B cell (primary cell): ENCODE measurements around the gene COPA. TPM values are rescaled to one million over a fixed set of nuclear protein-coding genes. Genes with fewer than 3 reads are reported as not detected.

Source experiments
- ATAC-seq: fragments of 200-7000 bp; cut with Tn5 transposase; one replicate; pipeline ENCODE4 v1.10.0; 2021; ENCODE audit warnings: low read depth, mild to moderate bottlenecking, moderate number of reproducible peaks, moderate library complexity
- CTCF ChIA-PET: fragments of 350-600 bp; sonication (Branson Sonifier 250); formaldehyde crosslinking; loops from one replicate; lab custom pipeline; 2021; ENCODE audit warnings: antibody characterized with exemption, inconsistent platforms; lab: Charles Lee
- POLR2A ChIA-PET: fragments of 350-600 bp; sonication (Branson Sonifier 250); formaldehyde crosslinking; loops from one replicate; lab custom pipeline; 2021; ENCODE audit warnings: antibody characterized with exemption; lab: Charles Lee
- DNase-seq: peaks from one replicate; pipeline ENCODE4 v3.0.0; 2013
- H2AFZ ChIP-seq: 2 replicates; pipeline ENCODE4 v1.6.1; 2012; ENCODE audit warnings: mild to moderate bottlenecking, low read depth, low read length; ENCODE audit not compliant: insufficient read depth, poor library complexity, severe bottlenecking
- H3K27ac ChIP-seq, 2 donors: 1 replicate in 1 of 2; 2 replicates in 1 of 2; pipeline ENCODE4 v1.5.1; 2012 to 2013; ENCODE audit warnings: low read length in 2 of 2, mild to moderate bottlenecking in 2 of 2, moderate library complexity in 1 of 2
- H3K27me3 ChIP-seq, 4 experiments: fragments of 200-600 bp in 1 of 4; sonication (generic) in 1 of 4; replicated peaks in 1 of 4; 1 replicate in 2 of 4; 2 replicates in 2 of 4; pipeline versions ENCODE4 v1.6.1 to v1.7.0; 2013 to 2016; ENCODE audit warnings: low read length in 3 of 4, mild to moderate bottlenecking in 2 of 4, mixed read lengths in 1 of 4, moderate library complexity in 1 of 4; ENCODE audit not compliant: insufficient read depth in 4 of 4, control insufficient read depth in 3 of 4; ENCODE audit errors: control extremely low read depth in 1 of 4
- H3K36me3 ChIP-seq, 2 experiments: replicated peaks in 1 of 2; 1 replicate in 1 of 2; 2 replicates in 1 of 2; pipeline versions ENCODE4 v1.6.1 to v1.7.1; 2013; ENCODE audit warnings: low read length in 1 of 2; ENCODE audit not compliant: insufficient read depth in 2 of 2, control insufficient read depth in 1 of 2; ENCODE audit errors: control extremely low read depth in 1 of 2, extremely low read depth in 1 of 2
- H3K4me1 ChIP-seq, 2 donors: fragments of 200-600 bp in 1 of 2; sonication (generic) in 1 of 2; 1 replicate in 1 of 2; 2 replicates in 1 of 2; pipeline versions ENCODE4 v1.5.1 to v1.6.1; 2013 to 2017; ENCODE audit warnings: low read length in 2 of 2; ENCODE audit not compliant: control insufficient read depth in 2 of 2, insufficient read depth in 2 of 2
- H3K4me2 ChIP-seq: replicated peaks from 2 replicates; pipeline ENCODE3; 2012; ENCODE audit warnings: mild to moderate bottlenecking, low read depth, low read length; ENCODE audit not compliant: poor library complexity, severe bottlenecking
- H3K4me3 ChIP-seq, 5 experiments: fragments of 200-600 bp in 1 of 5; sonication (generic) in 1 of 5; 1 replicate in 3 of 5; 2 replicates in 2 of 5; pipeline versions ENCODE4 v1.5.1 to v1.7.0; 2011 to 2016; ENCODE audit warnings: low read length in 4 of 5, mild to moderate bottlenecking in 4 of 5, low read depth in 2 of 5, control low read depth in 1 of 5, moderate library complexity in 1 of 5; ENCODE audit not compliant: insufficient read depth in 1 of 5; ENCODE audit errors: control extremely low read depth in 1 of 5, extremely low read depth in 1 of 5
- H3K79me2 ChIP-seq: fragments of 200-600 bp; sonication (generic); one replicate; pipeline ENCODE4 v1.6.0; 2016; ENCODE audit warnings: low read length; ENCODE audit not compliant: control insufficient read depth, insufficient read depth
- H3K9ac ChIP-seq: fragments of 200-600 bp; sonication (generic); 2 replicates; pipeline ENCODE4 v1.6.1; 2017; ENCODE audit warnings: mild to moderate bottlenecking, low read length, moderate library complexity
- H3K9me3 ChIP-seq, 3 donors: one replicate each; pipeline versions ENCODE4 v1.6.1 to v1.7.1; 2013; ENCODE audit warnings: low read length in 2 of 3; ENCODE audit not compliant: control insufficient read depth in 2 of 3, insufficient read depth in 1 of 3; ENCODE audit errors: control extremely low read depth in 1 of 3
- H4K20me1 ChIP-seq: 2 replicates; pipeline ENCODE4 v1.6.0; 2012; ENCODE audit warnings: mild to moderate bottlenecking, low read length; ENCODE audit not compliant: insufficient read depth, control insufficient read depth, poor library complexity, severe bottlenecking
- H3K27ac Mint-ChIP-seq: one replicate; pipeline ENCODE4 v1.8.0; 2021; ENCODE audit warnings: mixed read lengths
- H3K27me3 Mint-ChIP-seq: one replicate; pipeline ENCODE4 v1.8.0; 2021; ENCODE audit warnings: mixed read lengths
- H3K4me1 Mint-ChIP-seq: one replicate; pipeline ENCODE4 v1.8.0; 2021; ENCODE audit warnings: mixed read lengths
- H3K4me3 Mint-ChIP-seq: one replicate; pipeline ENCODE4 v1.8.0; 2021; ENCODE audit warnings: mixed read lengths
- H3K9me3 Mint-ChIP-seq: one replicate; pipeline ENCODE4 v1.8.0; 2022; ENCODE audit warnings: mixed read lengths; ENCODE audit not compliant: insufficient read depth
- EZH2 ChIP-seq: IDR thresholded peaks from 2 replicates; pipeline ENCODE4 v1.6.1; 2012; ENCODE audit warnings: borderline replicate concordance, low read depth, mild to moderate bottlenecking, moderate library complexity, low read length; ENCODE audit not compliant: insufficient read depth, poor library complexity, severe bottlenecking
- WGBS: methylation state at CpG from one replicate; pipeline ENCODE4 v1.1.5; 2013; ENCODE audit warnings: missing lambda C conversion rate; ENCODE audit not compliant: insufficient coverage; 5-methylcytosine and 5-hydroxymethylcytosine counted together
- intact Hi-C: fragments of 100-400 bp; cut with micrococcal nuclease; formaldehyde crosslinking; loops from one replicate; pipeline ENCODE4 v1.10.0; 2022
- polyA plus RNA-seq: library from polyadenylated mRNA; depleted of rRNA; stranded (reverse); fragments of >200 nt; gene quantifications from 2 replicates; pipeline ENCODE4 v1.2.3, GENCODE V29; 2012
- total RNA-seq, 2 donors: library from RNA; stranded (reverse); fragments of 120-200 nt in 1 of 2; gene quantifications; 1 replicate in 1 of 2; 2 replicates in 1 of 2; pipeline versions ENCODE4 v1.2.3 to v1.2.4, GENCODE V29; 2013 to 2022
- TF ChIP-seq, protein P1 (sequence below): fragments of 200-600 bp; IDR thresholded peaks from one replicate; pipeline ENCODE4 v1.8.0; 2022; ENCODE audit warnings: antibody characterized with exemption, mild to moderate bottlenecking

Gene COPA
- total and polyA plus RNA-seq, 2 donors (not counting 1 experiment from before 2014, with no cell fraction given), result 39.1 to 168 TPM

- intact Hi-C loops, result no loop called here
Measured at GRCh38 chr1:160308451-160309184, 34.4 kb downstream of the COPA start.

More at GRCh38 chr1:160308451-160309184, 34.4 kb downstream of the COPA start:
- ChIA-PET POLR2A (no interaction called here), CTCF (interaction anchor here (5.8 kb wide), 1 partner anchor 17 kb away, joined by 42 read pairs; no protein-coding TSS in a partner anchor)
- Histone ChIP-seq H4K20me1 (no peaks in the 10 kb centered on the region), H3K9me3 (no peaks in the 10 kb centered on the region), H3K27me3 (no peaks in the 10 kb centered on the region), H3K4me1 (peaks cover 7 to 22% of the 10 kb centered on the region in 2 donors), H3K79me2 (peaks cover 7% of the 10 kb centered on the region), H3K4me2 (no peak overlapping the region), H2AFZ (no peak overlapping the region), H3K36me3 (peaks cover 37 to 86% of the 10 kb centered on the region in 2 experiments), H3K4me3 (no peak overlapping the region), H3K9ac (no peak overlapping the region), H3K27ac (peak overlapping the region; percentile 20 to 39)
- Mint-ChIP-seq H3K4me1 (peaks cover 35% of the 10 kb centered on the region), H3K27ac (peak overlapping the region; percentile 56), H3K27me3 (no peaks in the 10 kb centered on the region), H3K9me3 (no peaks in the 10 kb centered on the region), H3K4me3 (no peak overlapping the region)
- ATAC-seq, result no peak
- no peak for TF ChIP-seq EZH2
- TF ChIP-seq, protein P1, sequence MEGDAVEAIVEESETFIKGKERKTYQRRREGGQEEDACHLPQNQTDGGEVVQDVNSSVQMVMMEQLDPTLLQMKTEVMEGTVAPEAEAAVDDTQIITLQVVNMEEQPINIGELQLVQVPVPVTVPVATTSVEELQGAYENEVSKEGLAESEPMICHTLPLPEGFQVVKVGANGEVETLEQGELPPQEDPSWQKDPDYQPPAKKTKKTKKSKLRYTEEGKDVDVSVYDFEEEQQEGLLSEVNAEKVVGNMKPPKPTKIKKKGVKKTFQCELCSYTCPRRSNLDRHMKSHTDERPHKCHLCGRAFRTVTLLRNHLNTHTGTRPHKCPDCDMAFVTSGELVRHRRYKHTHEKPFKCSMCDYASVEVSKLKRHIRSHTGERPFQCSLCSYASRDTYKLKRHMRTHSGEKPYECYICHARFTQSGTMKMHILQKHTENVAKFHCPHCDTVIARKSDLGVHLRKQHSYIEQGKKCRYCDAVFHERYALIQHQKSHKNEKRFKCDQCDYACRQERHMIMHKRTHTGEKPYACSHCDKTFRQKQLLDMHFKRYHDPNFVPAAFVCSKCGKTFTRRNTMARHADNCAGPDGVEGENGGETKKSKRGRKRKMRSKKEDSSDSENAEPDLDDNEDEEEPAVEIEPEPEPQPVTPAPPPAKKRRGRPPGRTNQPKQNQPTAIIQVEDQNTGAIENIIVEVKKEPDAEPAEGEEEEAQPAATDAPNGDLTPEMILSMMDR, result no peak
- DNase-seq, result no peak
- 100% methylated on average over 2 of the region's 4 CpGs for WGBS
